ENCODE data around the gene SLC25A3. TPM values are rescaled to one million over a fixed set of nuclear protein-coding genes. Genes with fewer than 3 reads are reported as not detected.

SLC25A3 gene
- total and polyA plus RNA-seq, 2 donors (not counting 1 experiment from before 2014, with no cell fraction given): 276 to 304 TPM

DNA sequence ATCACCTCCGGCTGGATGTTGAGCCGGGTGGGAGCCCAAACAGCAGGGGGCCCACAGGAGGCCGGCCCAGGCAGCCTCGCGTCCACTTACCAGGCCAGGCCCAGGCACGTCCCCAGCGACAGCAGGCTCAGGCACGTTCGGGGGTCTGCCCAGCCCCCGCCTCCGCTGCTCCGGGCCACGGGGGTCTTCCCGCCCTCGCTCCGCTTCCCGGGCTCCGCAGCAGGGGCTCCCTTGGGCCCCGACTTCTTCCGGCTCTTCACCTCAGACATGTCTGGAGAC is 50.9 kb downstream of the SLC25A3 start:
- ATAC-seq (ENCODE audit: low read depth) (peak; percentile 6), DNase-seq (no peak)
- ChIA-PET POLR2A (interaction anchor here (0.6 to 3.2 kb wide), 4 partner anchors 37 to 129 kb away, joined by 3 to 21 read pairs (median 6); partner anchors contain the start of genes SLC25A3 and TMPO), CTCF (interaction anchor here (1.1 to 4.9 kb wide), 5 partner anchors 18 to 77 kb away, joined by 3 to 29 read pairs (median 5); partner anchors contain the start of gene SLC25A3)
- H3K9me3 ChIP-seq (ENCODE audit: control extremely low read depth in 1 of 3, control insufficient read depth in 2 of 3, insufficient read depth in 1 of 3, low read length in 2 of 3): no peaks in the 10 kb centered on the region
- Mint-ChIP-seq H3K27me3 (no peaks in the 10 kb centered on the region), H3K9me3 (ENCODE audit: insufficient read depth) (no peaks in the 10 kb centered on the region), H3K4me3 (peak overlapping the region; percentile 96), H3K27ac (peak overlapping the region; percentile 98), H3K4me1 (peaks cover 23% of the 10 kb centered on the region)
- peaks cover 66% of the 10 kb centered on the region for H3K79me2 ChIP-seq (ENCODE audit: control insufficient read depth, insufficient read depth, low read length)
- peaks cover 13 to 14% of the 10 kb centered on the region in 2 donors for H3K4me1 ChIP-seq (ENCODE audit: control insufficient read depth in 2 of 2, insufficient read depth in 2 of 2, low read length in 2 of 2)
- peak overlapping the region; percentile 95 for H3K4me2 ChIP-seq (replicated peaks; ENCODE audit: low read depth, low read length, poor library complexity, severe bottlenecking)
- H3K9ac ChIP-seq (ENCODE audit: low read length): peak overlapping the region; percentile 89
- H4K20me1 ChIP-seq (ENCODE audit: control insufficient read depth, insufficient read depth, low read length, poor library complexity, severe bottlenecking): no peaks in the 10 kb centered on the region
- H2AFZ ChIP-seq (ENCODE audit: insufficient read depth, low read depth, low read length, poor library complexity, severe bottlenecking): peak overlapping the region; percentile 95
- intact Hi-C loops (cut with micrococcal nuclease): loop anchor here (1.0 to 2.0 kb wide), 7 partner anchors 8 to 1738 kb away; partner anchors contain the start of genes BLTP3B, NEDD1 and SLC25A3
- 0% methylated on average over 20 of the region's 20 CpGs for WGBS (ENCODE audit: insufficient coverage)
- peak overlapping the region; percentile 77 to 84 for H3K27ac ChIP-seq (ENCODE audit: low read length in 2 of 2)
- TF ChIP-seq, protein P1, sequence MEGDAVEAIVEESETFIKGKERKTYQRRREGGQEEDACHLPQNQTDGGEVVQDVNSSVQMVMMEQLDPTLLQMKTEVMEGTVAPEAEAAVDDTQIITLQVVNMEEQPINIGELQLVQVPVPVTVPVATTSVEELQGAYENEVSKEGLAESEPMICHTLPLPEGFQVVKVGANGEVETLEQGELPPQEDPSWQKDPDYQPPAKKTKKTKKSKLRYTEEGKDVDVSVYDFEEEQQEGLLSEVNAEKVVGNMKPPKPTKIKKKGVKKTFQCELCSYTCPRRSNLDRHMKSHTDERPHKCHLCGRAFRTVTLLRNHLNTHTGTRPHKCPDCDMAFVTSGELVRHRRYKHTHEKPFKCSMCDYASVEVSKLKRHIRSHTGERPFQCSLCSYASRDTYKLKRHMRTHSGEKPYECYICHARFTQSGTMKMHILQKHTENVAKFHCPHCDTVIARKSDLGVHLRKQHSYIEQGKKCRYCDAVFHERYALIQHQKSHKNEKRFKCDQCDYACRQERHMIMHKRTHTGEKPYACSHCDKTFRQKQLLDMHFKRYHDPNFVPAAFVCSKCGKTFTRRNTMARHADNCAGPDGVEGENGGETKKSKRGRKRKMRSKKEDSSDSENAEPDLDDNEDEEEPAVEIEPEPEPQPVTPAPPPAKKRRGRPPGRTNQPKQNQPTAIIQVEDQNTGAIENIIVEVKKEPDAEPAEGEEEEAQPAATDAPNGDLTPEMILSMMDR (IDR thresholded peaks at IDR 0.05): peak; percentile 24
- no peak for TF ChIP-seq EZH2 (IDR thresholded peaks at IDR 0.05; ENCODE audit: borderline replicate concordance, insufficient read depth, low read depth, low read length, poor library complexity, severe bottlenecking)
- no peaks in the 10 kb centered on the region for H3K27me3 ChIP-seq (replicated peaks in 1 of 4; ENCODE audit: control extremely low read depth in 1 of 4, control insufficient read depth in 3 of 4, insufficient read depth in 4 of 4, low read length in 3 of 4)
- peaks cover 3 to 4% of the 10 kb centered on the region in 2 experiments for H3K36me3 ChIP-seq (replicated peaks in 1 of 2; ENCODE audit: control extremely low read depth in 1 of 2, control insufficient read depth in 1 of 2, extremely low read depth in 1 of 2, insufficient read depth in 2 of 2, low read length in 1 of 2)
- peak overlapping the region; percentile 78 to 99 (median 92) for H3K4me3 ChIP-seq (ENCODE audit: control extremely low read depth in 1 of 5, extremely low read depth in 1 of 5, insufficient read depth in 1 of 5, low read depth in 2 of 5, low read length in 4 of 5)
